Measurements from ENCODE around the gene TPSAB1.
A peak's percentile ranks its signal among the peaks of the same experiment; 100 is the strongest.

TPSAB1 gene

GRCh38 chr16:1201444-1201843 lies 39.1 kb upstream of the TPSAB1 start:
- H3K4me1 Mint-ChIP-seq (ENCODE audit: low read depth), result no peaks in the 10 kb centered on the region
- no peak overlapping the region for H3K4me3 Mint-ChIP-seq
- no peaks in the 10 kb centered on the region for H3K9me3 Mint-ChIP-seq
- no peaks in the 10 kb centered on the region for H3K36me3 Mint-ChIP-seq (ENCODE audit: low read depth)
- no peaks in the 10 kb centered on the region for H3K27me3 Mint-ChIP-seq
- no peak overlapping the region for H3K27ac Mint-ChIP-seq

GRCh38 chr16:1202274-1202673 lies 38.2 kb upstream of the TPSAB1 start:
- no peak overlapping the region for H3K27ac Mint-ChIP-seq
- no peaks in the 10 kb centered on the region for H3K4me1 Mint-ChIP-seq (ENCODE audit: low read depth)
- H3K27me3 Mint-ChIP-seq, result no peaks in the 10 kb centered on the region
- H3K36me3 Mint-ChIP-seq (ENCODE audit: low read depth), result no peaks in the 10 kb centered on the region
- no peaks in the 10 kb centered on the region for H3K9me3 Mint-ChIP-seq
- H3K4me3 Mint-ChIP-seq, result no peak overlapping the region

GRCh38 chr16:1204933-1205332 lies 35.6 kb upstream of the TPSAB1 start:
- Mint-ChIP-seq H3K4me3 (no peak overlapping the region), H3K9me3 (no peaks in the 10 kb centered on the region), H3K36me3 (ENCODE audit: low read depth) (no peaks in the 10 kb centered on the region)

GRCh38 chr16:1206326-1206725 lies 34.2 kb upstream of the TPSAB1 start:
- Mint-ChIP-seq H3K4me3 (no peak overlapping the region), H3K27me3 (no peaks in the 10 kb centered on the region), H3K27ac (no peak overlapping the region), H3K36me3 (ENCODE audit: low read depth) (no peaks in the 10 kb centered on the region), H3K4me1 (ENCODE audit: low read depth) (no peaks in the 10 kb centered on the region), H3K9me3 (no peaks in the 10 kb centered on the region)

More at GRCh38 chr16:1204933-1205332, 35.6 kb upstream of the TPSAB1 start:
- Mint-ChIP-seq H3K27me3 (no peaks in the 10 kb centered on the region), H3K4me1 (ENCODE audit: low read depth) (no peaks in the 10 kb centered on the region), H3K27ac (no peak overlapping the region)

GRCh38 chr16:1206786-1207185 lies 33.7 kb upstream of the TPSAB1 start:
- H3K4me1 Mint-ChIP-seq (ENCODE audit: low read depth), result no peaks in the 10 kb centered on the region
- no peak overlapping the region for H3K4me3 Mint-ChIP-seq
- no peak overlapping the region for H3K27ac Mint-ChIP-seq
- no peaks in the 10 kb centered on the region for H3K36me3 Mint-ChIP-seq (ENCODE audit: low read depth)
- H3K9me3 Mint-ChIP-seq, result no peaks in the 10 kb centered on the region
- H3K27me3 Mint-ChIP-seq, result no peaks in the 10 kb centered on the region

GRCh38 chr16:1208239-1208830 lies 32.2 kb upstream of the TPSAB1 start:
- Mint-ChIP-seq H3K4me1 (ENCODE audit: low read depth) (no peaks in the 10 kb centered on the region), H3K4me3 (peak overlapping the region; percentile 9), H3K9me3 (no peaks in the 10 kb centered on the region), H3K36me3 (ENCODE audit: low read depth) (no peaks in the 10 kb centered on the region), H3K27ac (no peak overlapping the region), H3K27me3 (no peaks in the 10 kb centered on the region)

- Mint-ChIP-seq H3K36me3 (ENCODE audit: low read depth) (no peaks in the 10 kb centered on the region), H3K4me3 (no peak overlapping the region), H3K27ac (no peak overlapping the region), H3K9me3 (no peaks in the 10 kb centered on the region), H3K27me3 (no peaks in the 10 kb centered on the region), H3K4me1 (ENCODE audit: low read depth) (no peaks in the 10 kb centered on the region)
These were observed 31.4 kb upstream of the TPSAB1 start for GRCh38 chr16:1209081-1209480.

GRCh38 chr16:1210461-1210860 lies 30.0 kb upstream of the TPSAB1 start:
- no peaks in the 10 kb centered on the region for H3K9me3 Mint-ChIP-seq
- H3K36me3 Mint-ChIP-seq (ENCODE audit: low read depth), result no peaks in the 10 kb centered on the region
- no peak overlapping the region for H3K27ac Mint-ChIP-seq
- no peak overlapping the region for H3K4me3 Mint-ChIP-seq
- H3K4me1 Mint-ChIP-seq (ENCODE audit: low read depth), result no peaks in the 10 kb centered on the region
- H3K27me3 Mint-ChIP-seq, result no peaks in the 10 kb centered on the region

- Mint-ChIP-seq H3K36me3 (ENCODE audit: low read depth) (no peaks in the 10 kb centered on the region), H3K27ac (no peak overlapping the region), H3K9me3 (no peaks in the 10 kb centered on the region), H3K27me3 (no peaks in the 10 kb centered on the region), H3K4me1 (ENCODE audit: low read depth) (no peaks in the 10 kb centered on the region), H3K4me3 (no peak overlapping the region)
These were observed 28.8 kb upstream of the TPSAB1 start for GRCh38 chr16:1211451-1212268.

- H3K27me3 Mint-ChIP-seq, result no peaks in the 10 kb centered on the region
- no peak overlapping the region for H3K4me3 Mint-ChIP-seq
- no peaks in the 10 kb centered on the region for H3K36me3 Mint-ChIP-seq (ENCODE audit: low read depth)
- H3K4me1 Mint-ChIP-seq (ENCODE audit: low read depth), result no peaks in the 10 kb centered on the region
- H3K9me3 Mint-ChIP-seq, result no peaks in the 10 kb centered on the region
- no peak overlapping the region for H3K27ac Mint-ChIP-seq
These were observed 27.8 kb upstream of the TPSAB1 start for GRCh38 chr16:1212616-1213194.

- Mint-ChIP-seq H3K27ac (no peak overlapping the region), H3K4me3 (no peak overlapping the region), H3K36me3 (ENCODE audit: low read depth) (no peaks in the 10 kb centered on the region), H3K9me3 (no peaks in the 10 kb centered on the region), H3K4me1 (ENCODE audit: low read depth) (no peaks in the 10 kb centered on the region), H3K27me3 (no peaks in the 10 kb centered on the region)
These were observed 27.3 kb upstream of the TPSAB1 start for GRCh38 chr16:1213231-1213630.

GRCh38 chr16:1213796-1214372 lies 26.6 kb upstream of the TPSAB1 start:
- H3K4me3 Mint-ChIP-seq, result no peak overlapping the region
- H3K27me3 Mint-ChIP-seq, result no peaks in the 10 kb centered on the region
- H3K36me3 Mint-ChIP-seq (ENCODE audit: low read depth), result no peaks in the 10 kb centered on the region
- H3K9me3 Mint-ChIP-seq, result no peaks in the 10 kb centered on the region
- no peak overlapping the region for H3K27ac Mint-ChIP-seq
- no peaks in the 10 kb centered on the region for H3K4me1 Mint-ChIP-seq (ENCODE audit: low read depth)

- Mint-ChIP-seq H3K27me3 (no peaks in the 10 kb centered on the region), H3K9me3 (no peaks in the 10 kb centered on the region), H3K4me1 (ENCODE audit: low read depth) (no peaks in the 10 kb centered on the region), H3K4me3 (no peak overlapping the region), H3K27ac (no peak overlapping the region), H3K36me3 (ENCODE audit: low read depth) (no peaks in the 10 kb centered on the region)
These were observed 25.8 kb upstream of the TPSAB1 start for GRCh38 chr16:1214719-1215118.

GRCh38 chr16:1215574-1216295 lies 24.8 kb upstream of the TPSAB1 start:
- Mint-ChIP-seq H3K4me1 (ENCODE audit: low read depth) (no peaks in the 10 kb centered on the region), H3K27ac (no peak overlapping the region), H3K27me3 (no peaks in the 10 kb centered on the region), H3K36me3 (ENCODE audit: low read depth) (no peaks in the 10 kb centered on the region), H3K9me3 (no peaks in the 10 kb centered on the region), H3K4me3 (no peak overlapping the region)

- Mint-ChIP-seq H3K36me3 (ENCODE audit: low read depth) (no peaks in the 10 kb centered on the region), H3K9me3 (no peaks in the 10 kb centered on the region), H3K4me3 (no peak overlapping the region), H3K27me3 (no peaks in the 10 kb centered on the region), H3K4me1 (ENCODE audit: low read depth) (no peaks in the 10 kb centered on the region), H3K27ac (no peak overlapping the region)
These were observed 24.2 kb upstream of the TPSAB1 start for GRCh38 chr16:1216296-1216619.
